ENCODE results near the gene C22orf23.
"Not testable (repeated sequence)": the region's sequence is repeated elsewhere in the genome, so short reads cannot be mapped to it uniquely, and the experiment has no call there.

Gene C22orf23

GRCh38 chr22:37954686-37955085 is 1.3 kb upstream of the C22orf23 start:
- DNase-seq (ENCODE audit: low read depth in 2 of 2): no peak

- no peak for DNase-seq (ENCODE audit: low read depth in 2 of 2)
Measured at GRCh38 chr22:37953062-37953436, 352 bp downstream of the C22orf23 start.

GRCh38 chr22:37952629-37953028 is 772 bp downstream of the C22orf23 start:
- not testable (repeated sequence) for DNase-seq (ENCODE audit: low read depth in 2 of 2)

GRCh38 chr22:37951305-37951704 is 2.1 kb downstream of the C22orf23 start:
- no peak for DNase-seq (ENCODE audit: low read depth in 2 of 2)

- DNase-seq (ENCODE audit: low read depth in 2 of 2): not testable (repeated sequence)
Measured at GRCh38 chr22:37947142-37947795, 6.1 kb downstream of the C22orf23 start.

GRCh38 chr22:37944423-37944822 is 9.0 kb downstream of the C22orf23 start:
- DNase-seq (ENCODE audit: low read depth in 2 of 2): not testable (repeated sequence)

- no peak for DNase-seq (ENCODE audit: low read depth in 2 of 2)
Measured at GRCh38 chr22:37943825-37944198, 9.6 kb downstream of the C22orf23 start.

GRCh38 chr22:37943136-37943824 is 10.1 kb downstream of the C22orf23 start:
- DNase-seq (ENCODE audit: low read depth in 2 of 2): no peak

DNA sequence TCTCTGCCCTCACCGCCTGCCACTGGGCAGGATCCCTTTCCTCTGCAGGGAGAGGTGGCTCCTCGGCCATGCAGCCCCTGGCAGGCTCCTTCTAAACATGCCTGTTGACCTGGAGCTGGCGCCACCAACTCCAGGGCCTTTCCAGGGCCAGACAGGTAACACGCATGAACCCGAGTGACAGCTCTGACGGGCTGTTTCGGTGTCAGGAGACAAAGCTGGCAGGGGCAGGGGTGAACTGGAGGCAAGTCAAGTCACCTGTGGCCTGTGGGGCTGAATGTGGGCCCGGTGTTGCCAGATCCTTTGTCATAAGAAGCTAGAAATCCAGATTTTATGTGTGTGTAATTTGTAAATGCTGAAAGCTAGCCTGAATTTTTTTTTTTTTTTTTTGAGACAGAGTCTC is 11.3 kb downstream of the C22orf23 start:
- no peak for DNase-seq (ENCODE audit: low read depth in 2 of 2)

DNA sequence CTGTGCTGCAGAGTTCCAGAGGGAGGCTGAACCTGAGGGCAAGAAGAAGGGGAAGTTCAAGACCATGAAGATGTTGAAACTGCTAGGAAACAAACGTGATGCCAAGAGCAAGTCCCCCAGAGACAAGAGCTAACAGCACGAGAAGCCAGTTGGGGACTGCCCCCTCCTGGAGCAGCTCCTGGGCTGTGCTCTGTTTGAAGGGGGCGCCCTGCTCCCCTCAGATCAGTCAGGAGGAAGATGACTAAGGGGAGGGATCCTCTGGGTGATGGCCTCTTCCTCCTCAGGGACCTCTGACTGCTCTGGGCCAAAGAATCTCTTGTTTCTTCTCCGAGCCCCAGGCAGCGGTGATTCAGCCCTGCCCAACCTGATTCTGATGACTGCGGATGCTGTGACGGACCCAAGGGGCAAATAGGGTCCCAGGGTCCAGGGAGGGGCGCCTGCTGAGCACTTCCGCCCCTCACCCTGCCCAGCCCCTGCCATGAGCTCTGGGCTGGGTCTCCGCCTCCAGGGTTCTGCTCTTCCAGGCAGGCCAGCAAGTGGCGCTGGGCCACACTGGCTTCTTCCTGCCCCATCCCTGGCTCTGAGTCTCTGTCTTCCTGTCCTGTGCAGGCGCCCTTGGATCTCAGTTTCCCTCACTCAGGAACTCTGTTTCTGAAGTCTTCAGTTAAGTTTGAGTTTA is 12.6 kb downstream of the C22orf23 start:
- DNase-seq (ENCODE audit: low read depth in 2 of 2): no peak

- DNase-seq (ENCODE audit: low read depth in 2 of 2): peak; percentile 74 to 78
Measured at GRCh38 chr22:37933711-37934376, 19.6 kb downstream of the C22orf23 start.

- no peak for DNase-seq (ENCODE audit: low read depth in 2 of 2)
Measured at GRCh38 chr22:37932821-37933578, 20.4 kb downstream of the C22orf23 start.

GRCh38 chr22:37932401-37932800 is 21.0 kb downstream of the C22orf23 start:
- no peak for DNase-seq (ENCODE audit: low read depth in 2 of 2)

DNA sequence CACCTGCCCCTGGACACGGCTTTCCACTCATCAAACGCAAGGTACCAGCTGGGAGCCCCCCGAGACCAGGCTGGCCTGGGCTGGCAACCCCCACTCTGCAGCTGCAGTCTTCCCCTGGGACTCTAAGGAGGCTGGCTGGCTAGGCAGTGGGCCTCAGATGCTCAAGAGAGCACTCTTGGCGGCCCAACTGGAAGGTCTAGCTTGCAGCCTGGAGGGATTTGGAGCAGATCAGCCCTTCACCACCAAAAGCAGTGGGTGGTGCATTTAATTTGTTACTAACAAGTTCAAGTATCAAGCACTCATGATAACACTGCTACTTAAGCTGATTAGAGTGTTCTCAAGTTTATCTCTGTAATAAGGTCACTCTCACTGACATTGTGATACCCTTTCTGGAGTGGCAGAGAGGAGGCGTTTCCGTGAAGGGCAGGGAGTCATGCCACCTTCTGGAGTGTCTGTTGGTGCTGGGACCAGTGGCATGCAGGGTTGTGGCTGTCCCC is 21.5 kb downstream of the C22orf23 start:
- DNase-seq (ENCODE audit: low read depth in 2 of 2): no peak

GRCh38 chr22:37930952-37931440 is 22.4 kb downstream of the C22orf23 start:
- DNase-seq (ENCODE audit: low read depth in 2 of 2): no peak

- no peak for DNase-seq (ENCODE audit: low read depth in 2 of 2)
Measured at GRCh38 chr22:37930270-37930951, 23.0 kb downstream of the C22orf23 start.

GRCh38 chr22:37929390-37929789 is 24.0 kb downstream of the C22orf23 start:
- no peak for DNase-seq (ENCODE audit: low read depth in 2 of 2)

DNA sequence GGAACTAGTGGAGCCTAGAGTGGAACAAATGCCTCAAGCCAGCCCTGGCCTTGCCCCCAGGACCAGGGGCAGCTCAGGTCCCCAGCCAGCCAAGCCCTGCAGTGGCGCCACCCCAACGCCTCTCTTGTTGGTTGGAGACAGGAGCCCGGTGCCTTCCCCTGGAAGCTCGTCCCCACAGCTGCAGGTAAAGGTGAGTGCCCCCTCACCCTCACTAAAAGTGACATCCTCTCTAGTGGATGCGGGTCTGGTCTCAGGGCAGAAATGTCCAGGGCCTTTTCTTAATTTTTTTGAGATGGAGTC is 25.8 kb downstream of the C22orf23 start:
- no peak for DNase-seq (ENCODE audit: low read depth in 2 of 2)

DNA sequence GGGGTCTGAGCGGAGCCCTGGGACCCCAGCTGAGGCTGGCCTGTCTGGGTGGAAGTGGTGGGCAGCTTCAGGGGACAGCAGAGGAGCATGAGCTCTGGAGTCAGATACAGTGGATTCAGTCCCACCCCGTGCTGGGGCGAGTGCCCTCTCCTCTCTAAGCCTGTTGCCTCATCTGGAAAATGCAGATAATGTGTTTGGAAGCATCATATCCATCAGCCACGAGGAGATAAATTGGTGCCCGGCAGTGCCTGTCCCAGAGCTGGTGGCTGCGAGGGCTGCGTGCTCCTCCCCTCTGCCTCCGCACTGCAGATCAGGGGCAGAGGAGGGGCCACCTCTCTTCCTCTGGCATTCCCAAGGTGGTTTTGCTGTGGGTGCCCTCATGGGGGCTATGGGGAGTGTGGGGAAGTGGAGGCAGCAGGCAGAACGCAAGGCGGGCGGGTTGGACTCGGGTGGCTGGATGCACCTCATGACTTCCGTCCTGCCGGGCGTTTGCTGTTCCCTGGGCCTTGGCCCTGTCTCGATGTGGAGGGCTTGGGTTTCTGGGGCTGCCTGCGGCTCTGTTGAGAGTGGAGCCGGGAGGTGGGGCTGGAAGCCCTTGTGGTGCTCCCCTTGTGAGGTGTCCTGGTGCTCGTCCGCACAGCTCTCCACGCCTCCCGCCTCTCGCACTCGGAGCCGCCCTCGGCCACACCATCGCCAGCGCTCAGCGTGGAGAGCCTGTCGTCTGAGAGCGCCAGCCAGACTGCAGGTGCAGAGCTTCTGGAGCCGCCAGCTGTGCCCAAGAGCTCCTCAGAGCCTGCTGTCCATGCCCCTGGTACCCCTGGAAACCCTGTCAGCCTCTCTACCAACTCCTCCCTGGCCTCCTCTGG is 26.4 kb downstream of the C22orf23 start:
- no peak for DNase-seq (ENCODE audit: low read depth in 2 of 2)

DNA sequence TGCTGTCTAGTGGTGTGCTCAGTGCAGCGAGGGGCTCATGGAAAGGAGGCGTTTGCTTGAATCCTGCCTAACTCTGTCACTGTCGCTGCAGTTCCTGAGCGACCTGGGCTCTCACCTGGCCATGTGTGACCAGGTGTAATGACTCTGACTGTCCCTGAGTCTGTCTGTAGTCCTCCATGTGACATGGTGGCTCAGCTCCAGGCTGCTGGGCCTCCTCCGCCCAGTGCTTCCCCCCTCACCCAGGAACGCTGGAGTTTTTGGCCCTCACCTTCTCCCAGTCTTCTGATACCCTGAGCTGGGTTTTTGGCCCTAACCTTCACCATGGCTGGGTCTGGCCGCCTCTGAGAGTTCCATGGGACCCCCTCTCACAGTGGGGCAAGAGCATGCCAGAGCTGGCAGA is 27.0 kb downstream of the C22orf23 start:
- DNase-seq (ENCODE audit: low read depth in 2 of 2): no peak
